DMS53 (cell line): Measurements from ENCODE around the gene RANBP1.

Experiments
- DNase-seq: peaks from one replicate; lab custom pipeline; 2025; lab: John Stamatoyannopoulos, UW

Gene RANBP1

GRCh38 chr22:20089226-20089976, 26.5 kb upstream of the RANBP1 start:
- no peak for DNase-seq

DNA sequence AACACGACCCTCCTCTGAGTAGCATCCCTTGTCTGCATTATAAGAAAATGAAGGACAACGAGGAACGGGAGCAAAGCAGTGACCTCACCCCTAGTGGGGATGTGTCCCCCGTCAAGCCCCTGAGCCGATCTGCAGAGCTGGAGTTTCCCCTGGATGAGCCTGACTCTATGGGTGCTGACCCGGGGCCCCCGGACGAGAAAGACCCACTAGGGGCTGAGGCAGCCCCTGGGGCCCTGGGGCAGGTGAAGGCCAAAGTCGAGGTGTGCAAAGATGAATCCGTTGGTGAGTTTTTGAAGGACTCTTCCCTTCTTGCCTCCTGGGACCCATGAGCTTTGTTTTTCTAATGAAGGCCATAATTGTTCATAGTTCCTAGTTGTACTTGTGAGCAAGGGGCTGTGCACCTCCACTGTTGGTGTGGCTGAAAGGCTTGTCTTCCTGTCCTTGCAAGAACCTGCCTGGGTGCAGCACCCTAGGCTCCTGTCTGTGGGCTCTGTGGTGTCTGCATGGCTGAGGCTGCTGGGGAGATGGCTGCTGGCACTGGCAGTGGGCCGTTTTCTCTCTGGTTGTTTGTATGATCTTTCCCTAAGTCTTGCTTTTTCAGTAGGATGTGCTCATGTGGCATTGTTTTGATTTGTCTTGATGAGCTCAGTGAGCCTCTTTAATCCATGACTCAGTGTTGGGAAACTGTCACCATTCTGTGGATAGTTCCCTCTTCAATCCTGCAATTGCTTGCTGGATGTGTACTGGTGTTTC, 25.8 kb upstream of the RANBP1 start:
- DNase-seq, result no peak

DNA sequence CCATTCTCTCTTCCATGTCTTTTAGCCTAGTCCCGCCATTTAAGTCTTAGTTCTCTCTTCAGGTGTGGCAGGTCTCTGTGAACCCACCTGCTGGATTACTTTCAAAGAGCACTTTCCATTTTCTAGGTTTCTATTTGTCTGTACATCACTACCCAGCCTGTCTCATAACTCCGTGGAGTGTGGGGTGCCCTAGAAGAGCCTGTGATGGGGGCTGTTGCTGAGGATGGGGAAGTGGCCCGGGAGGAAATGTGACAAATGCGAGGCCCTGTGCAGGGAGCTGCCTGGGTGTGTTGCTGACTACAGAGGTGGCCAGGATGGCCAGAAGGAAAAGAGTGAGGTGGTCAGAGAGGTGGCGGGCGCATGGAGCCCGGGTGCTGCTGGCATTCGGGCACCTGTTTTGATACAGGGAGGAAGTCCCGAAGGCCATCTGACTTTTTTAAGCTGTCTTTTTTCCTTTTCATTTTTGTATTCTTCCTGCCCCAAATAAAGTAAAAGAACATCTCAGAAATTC, 25.1 kb upstream of the RANBP1 start:
- DNase-seq, result no peak

DNA sequence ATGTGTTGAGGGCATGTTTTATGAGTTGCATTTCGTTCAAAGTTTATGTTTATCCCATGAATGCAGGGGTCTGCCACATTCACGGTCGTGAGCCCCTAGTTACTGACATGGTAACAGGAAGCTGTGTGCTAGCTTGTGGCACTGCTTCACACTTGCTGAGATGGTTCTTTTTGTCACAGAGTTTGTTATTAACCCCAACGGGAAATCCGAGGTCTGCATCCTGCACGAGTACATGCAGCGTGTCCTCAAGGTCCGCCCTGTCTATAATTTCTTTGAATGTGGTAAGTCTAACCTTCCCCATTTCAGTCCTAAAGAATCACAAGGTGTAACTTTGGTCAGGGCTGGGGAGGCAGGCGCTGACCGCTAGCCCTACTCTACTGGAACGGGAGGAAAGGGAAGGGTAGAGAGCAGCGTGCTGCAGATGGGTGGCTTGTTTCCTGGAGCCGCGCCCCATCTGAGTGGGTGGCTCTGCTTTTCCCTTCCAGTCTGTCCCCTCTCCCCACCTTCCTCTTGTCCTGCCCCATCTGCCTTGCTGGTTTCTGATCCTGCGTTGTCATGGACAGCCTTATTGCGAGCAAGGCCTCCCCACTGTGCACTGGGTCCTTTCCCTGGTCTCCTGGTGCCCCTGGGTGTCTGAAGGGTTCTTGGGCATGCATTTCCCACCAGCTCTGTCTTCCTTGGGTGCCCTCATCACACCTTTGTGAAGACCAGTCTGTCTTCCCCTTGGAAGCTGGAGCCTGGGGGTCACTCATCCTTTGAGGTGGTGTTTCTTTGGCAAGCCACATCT, 24.0 kb upstream of the RANBP1 start:
- DNase-seq, result no peak

DNA sequence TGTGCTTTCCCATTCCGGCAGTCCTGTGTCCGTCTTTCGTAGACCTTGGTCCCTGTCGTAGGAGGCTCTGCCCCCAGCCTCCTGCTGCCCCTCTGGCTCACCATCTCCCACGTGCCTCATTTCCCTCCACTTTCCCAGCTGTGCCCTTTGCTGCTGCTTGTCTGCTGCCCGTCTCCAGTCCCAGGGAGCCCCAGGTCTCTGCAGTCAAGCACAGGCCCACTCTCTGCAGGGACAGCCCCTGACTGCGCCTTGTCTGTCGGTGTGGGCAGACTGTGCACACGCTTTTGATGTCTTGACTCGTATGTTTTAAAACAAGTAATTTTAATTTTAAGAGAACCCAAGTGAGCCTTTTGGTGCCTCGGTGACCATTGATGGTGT, 23.4 kb upstream of the RANBP1 start:
- DNase-seq, result no peak

GRCh38 chr22:20093418-20094196, 22.3 kb upstream of the RANBP1 start:
- no peak for DNase-seq

GRCh38 chr22:20094197-20094807, 21.6 kb upstream of the RANBP1 start:
- no peak for DNase-seq

- no peak for DNase-seq
Observed at GRCh38 chr22:20095521-20095920, 20.4 kb upstream of the RANBP1 start.

GRCh38 chr22:20096574-20097420, 19.1 kb upstream of the RANBP1 start:
- DNase-seq, result no peak

DNA sequence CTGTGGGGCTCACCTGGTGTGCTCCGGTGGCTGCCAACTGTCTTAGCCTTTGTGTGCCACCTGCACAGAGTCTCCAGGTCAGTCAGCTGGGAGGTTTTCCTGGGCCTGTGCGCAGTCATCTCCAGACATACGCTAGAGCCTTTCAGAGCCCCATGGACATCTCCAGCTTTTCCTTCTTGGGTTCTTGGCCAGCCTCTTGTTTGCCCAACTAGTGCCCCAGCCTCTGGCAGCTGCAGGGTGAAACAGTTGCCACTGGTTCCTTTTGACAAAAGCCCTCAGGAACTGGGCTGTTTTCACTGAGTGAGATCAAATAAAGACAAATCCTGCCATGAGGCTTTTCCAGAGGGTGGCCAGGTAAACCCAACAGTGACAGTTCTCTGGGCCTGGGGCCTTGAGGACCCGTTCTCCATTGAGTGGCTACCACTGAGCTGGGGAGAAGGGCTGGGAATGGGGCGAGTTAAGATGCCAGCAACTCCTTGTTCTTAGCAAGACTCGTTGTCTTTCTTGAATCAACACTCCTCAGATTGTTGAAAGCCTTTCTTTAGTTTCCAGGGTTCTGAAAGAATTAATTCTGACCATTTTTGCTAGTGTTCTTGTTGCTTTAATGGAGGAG, 16.7 kb upstream of the RANBP1 start:
- DNase-seq, result no peak

- no peak for DNase-seq
Observed at GRCh38 chr22:20101638-20102037, 14.3 kb upstream of the RANBP1 start.

DNA sequence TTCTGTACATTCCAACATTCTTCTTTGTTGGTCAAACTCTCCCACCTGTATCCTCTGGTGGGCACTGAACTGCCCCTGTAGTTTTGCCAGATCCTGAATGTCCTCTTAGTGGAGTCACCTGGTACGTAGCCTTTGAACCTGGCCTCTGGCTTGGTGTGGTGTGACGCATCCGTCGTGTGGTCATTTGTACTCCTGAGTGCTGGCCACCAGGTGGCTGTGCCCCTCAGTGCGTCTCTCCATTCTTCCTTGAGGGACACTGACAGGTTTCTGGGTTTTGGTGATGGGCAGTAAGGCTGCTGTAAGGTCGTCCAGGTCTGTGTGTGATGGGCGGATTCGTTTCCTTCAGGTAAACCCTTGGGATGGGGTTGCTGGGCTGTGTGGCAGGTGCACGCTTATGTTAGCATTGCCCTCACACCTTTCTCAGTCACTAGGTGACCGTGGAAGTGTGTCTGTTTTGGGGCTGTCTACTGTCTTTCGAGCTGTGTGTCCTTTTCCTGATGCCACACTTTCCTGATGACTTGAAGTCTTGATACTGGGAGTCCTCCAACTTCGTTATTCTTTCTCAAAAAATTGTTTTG, 13.6 kb upstream of the RANBP1 start:
- no peak for DNase-seq

- no peak for DNase-seq
Observed at GRCh38 chr22:20105456-20106204, 10.3 kb upstream of the RANBP1 start.

DNA sequence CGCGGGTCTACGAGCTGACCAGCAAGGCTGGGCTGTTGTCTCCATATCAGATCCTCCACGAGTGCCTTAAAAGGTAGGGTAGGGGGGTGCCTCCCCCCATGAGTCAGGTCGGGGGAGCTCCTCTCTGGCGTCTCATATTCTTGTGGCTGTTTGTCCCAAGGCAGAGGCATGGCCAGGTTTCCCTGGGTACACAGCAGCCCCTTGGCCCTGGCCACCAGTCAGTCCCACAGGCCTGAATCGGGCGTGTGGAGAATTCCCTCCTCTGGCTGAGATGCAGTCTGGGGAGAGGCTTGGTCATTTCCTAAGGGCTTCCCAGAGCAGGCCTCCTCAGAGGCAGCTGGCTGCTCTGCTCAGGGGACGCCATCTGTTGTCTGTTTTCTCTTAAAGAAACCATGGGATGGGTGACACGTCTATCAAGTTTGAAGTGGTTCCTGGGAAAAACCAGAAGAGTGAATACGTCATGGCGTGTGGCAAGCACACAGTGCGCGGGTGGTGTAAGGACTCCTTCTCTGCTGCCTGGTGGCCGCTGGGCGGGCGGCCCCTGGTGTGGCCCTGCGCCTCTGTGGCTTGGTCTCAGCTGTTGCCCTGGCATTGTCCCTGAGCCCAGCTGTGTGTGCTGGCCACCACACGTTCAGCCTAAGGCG, 9.6 kb upstream of the RANBP1 start:
- peak; percentile 6 for DNase-seq

GRCh38 chr22:20106849-20107237, 9.1 kb upstream of the RANBP1 start:
- no peak for DNase-seq

DNA sequence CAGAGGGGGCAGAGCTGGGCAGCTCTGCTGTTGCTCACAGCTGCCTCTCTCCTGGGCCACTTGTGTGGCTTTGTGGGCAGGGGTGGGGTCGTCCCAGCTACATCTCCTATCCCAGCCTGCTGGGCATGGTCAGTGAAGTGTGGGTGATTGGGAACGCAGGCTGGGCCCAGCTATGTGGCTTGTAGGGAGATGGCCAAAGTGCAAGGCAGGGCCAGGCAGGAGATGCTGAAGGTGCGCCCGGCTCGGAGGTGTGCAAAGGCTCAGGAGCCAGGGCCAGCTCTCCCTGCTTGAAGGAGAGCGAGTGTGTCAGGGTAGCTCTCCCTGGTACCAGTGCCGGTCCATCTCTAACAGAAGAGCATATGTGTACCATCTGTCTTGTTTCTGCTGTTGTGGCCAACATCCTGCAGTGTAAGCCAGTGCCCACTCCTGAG, 8.4 kb upstream of the RANBP1 start:
- DNase-seq, result no peak

DNA sequence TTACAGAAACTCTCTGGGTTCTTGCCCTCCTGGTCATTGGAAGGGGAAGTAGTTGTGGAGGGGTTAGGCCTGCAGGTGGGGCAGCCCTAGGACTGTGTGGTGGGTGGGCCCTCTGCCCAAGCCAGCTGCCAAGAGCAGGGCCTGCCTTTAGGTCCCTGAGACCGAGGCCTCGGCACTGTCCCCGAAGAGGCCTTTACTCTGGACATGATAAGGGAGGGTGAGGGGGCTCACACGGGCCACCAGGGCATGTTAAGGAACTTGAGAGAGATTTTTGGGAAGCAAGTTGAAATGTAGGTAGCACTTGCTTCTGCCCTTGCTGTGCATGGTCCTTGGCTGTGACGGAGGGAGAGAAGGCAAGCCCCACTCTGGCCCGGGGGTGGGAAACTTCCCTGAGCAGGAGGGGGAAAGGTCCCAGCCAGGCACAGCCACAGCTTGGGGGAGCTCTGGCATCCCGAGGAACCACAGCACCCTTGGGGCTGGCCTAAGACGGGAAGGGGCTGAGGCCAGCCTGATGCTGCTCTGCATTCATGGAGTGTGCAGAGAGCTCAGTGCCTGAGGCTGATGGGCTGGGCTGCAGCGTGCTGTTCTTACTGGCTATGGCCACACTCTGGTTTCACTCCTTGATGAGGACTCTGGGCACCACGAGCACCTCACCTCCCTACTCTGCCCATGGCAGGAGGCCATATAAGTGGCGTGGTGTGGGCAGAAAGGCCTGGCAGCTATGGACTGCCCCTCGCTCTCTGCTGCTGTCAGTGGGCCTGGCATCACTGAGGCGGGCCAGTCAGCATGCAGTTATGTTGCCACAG, 7.8 kb upstream of the RANBP1 start:
- no peak for DNase-seq
